ENCODE data around the gene CYP4V2. TPM values are rescaled to one million over a fixed set of nuclear protein-coding genes. Genes with fewer than 3 reads are reported as not detected.
"Not testable (repeated sequence)": the region's sequence is repeated elsewhere in the genome, so short reads cannot be mapped to it uniquely, and the experiment has no call there.

CYP4V2 gene
- total RNA-seq, 1 experiment from 2014 or later, result 2.0 TPM

- TF ChIP-seq FOXP4 (CRISPR knock-in tag; IDR thresholded peaks at IDR 0.05) (0 out of 2 replicates have a peak, but pooled peaks have one; percentile 28), ERG (CRISPR knock-in tag; IDR thresholded peaks at IDR 0.05) (peak; percentile 97), KAT7 (CRISPR knock-in tag; IDR thresholded peaks at IDR 0.05; ENCODE audit: borderline replicate concordance) (no peak), FOXP1 (CRISPR knock-in tag; IDR thresholded peaks at IDR 0.05; ENCODE audit: borderline replicate concordance) (no peak), MYBL2 (CRISPR knock-in tag; IDR thresholded peaks at IDR 0.05) (0 out of 2 replicates have a peak, but pooled peaks have one; percentile 47), GRHL2 (CRISPR knock-in tag; IDR thresholded peaks at IDR 0.05; ENCODE audit: insufficient replicate concordance, severe bottlenecking) (no peak), ZNF281 (CRISPR knock-in tag; IDR thresholded peaks at IDR 0.05) (no peak), SMAD4 (CRISPR knock-in tag; IDR thresholded peaks at IDR 0.05) (no peak), OVOL2 (CRISPR knock-in tag; IDR thresholded peaks at IDR 0.05; ENCODE audit: borderline replicate concordance) (no peak), CDX4 (CRISPR knock-in tag; IDR thresholded peaks at IDR 0.05; ENCODE audit: borderline replicate concordance) (no peak), IRF1 (CRISPR knock-in tag; IDR thresholded peaks at IDR 0.05) (no peak), ZNF671 (CRISPR knock-in tag; IDR thresholded peaks at IDR 0.05) (peak; percentile 87)
Measured at GRCh38 chr4:186240848-186241491, 49.6 kb downstream of the CYP4V2 start (continued).

GRCh38 chr4:186241616-186242015 lies 50.2 kb downstream of the CYP4V2 start:
- Mint-ChIP-seq H3K27ac (no peak overlapping the region), H3K36me3 (peaks cover 16% of the 10 kb centered on the region), H3K4me1 (peaks cover 7% of the 10 kb centered on the region; the same call in 1 of the 2 replicates), H3K4me3 (no peak overlapping the region), H3K9me3 (peaks cover 11% of the 10 kb centered on the region), H3K27me3 (ENCODE audit: low read depth) (peaks cover 2% of the 10 kb centered on the region; the same call in 1 of the 2 replicates)
- DNase-seq (ENCODE audit: low spot score), result no peak
- ChIA-PET CTCF (no interaction called here), POLR2A (no interaction called here)
- no peak; the same call in 1 of the 2 replicates for ATAC-seq
- TF ChIP-seq SMAD4 (CRISPR knock-in tag; IDR thresholded peaks at IDR 0.05) (no peak), SP1 (CRISPR knock-in tag; conservative IDR thresholded peaks at IDR 0.05) (0 out of 2 replicates have a peak, but pooled peaks have one; percentile 5), GABPB1 (CRISPR knock-in tag; IDR thresholded peaks at IDR 0.05) (no peak)

- DNase-seq (ENCODE audit: low spot score), result peak; percentile 68
- peaks cover 11% of the 10 kb centered on the region for H3K9me3 Mint-ChIP-seq
Measured at GRCh38 chr4:186242031-186242430, 50.7 kb downstream of the CYP4V2 start.

More at GRCh38 chr4:186242031-186242430, 50.7 kb downstream of the CYP4V2 start:
- H3K27me3 Mint-ChIP-seq (ENCODE audit: low read depth); POLR2A ChIA-PET; ATAC-seq; H3K4me1 Mint-ChIP-seq; H3K27ac Mint-ChIP-seq; H3K4me3 Mint-ChIP-seq; CTCF ChIA-PET: not testable (repeated sequence)
- peaks cover 16% of the 10 kb centered on the region for H3K36me3 Mint-ChIP-seq
